ENCODE data around the gene KRTAP12-1. TPM values are rescaled to one million over a fixed set of nuclear protein-coding genes. Genes with fewer than 3 reads are reported as not detected.

KRTAP12-1 gene
- total and polyA plus RNA-seq, 5 donors from 2014 or later, result not detected

Other genes with a start within 250 kb of the KRTAP12-1 start
- gene LRRC3, start 226.7 kb downstream of the KRTAP12-1 start, total RNA-seq, result 1.6 TPM
- under 1 TPM; 0.15 to 0.44 (median 0.38) TPM for gene LRRC3, start 226.7 kb downstream of the KRTAP12-1 start, polyA plus RNA-seq
- gene KRTAP10-1, start 142.0 kb downstream of the KRTAP12-1 start, total RNA-seq, result not detected
- gene KRTAP10-1, start 142.0 kb downstream of the KRTAP12-1 start, polyA plus RNA-seq, result not detected
- not detected for gene KRTAP10-2, start 130.7 kb downstream of the KRTAP12-1 start, total RNA-seq
- not detected for gene KRTAP10-2, start 130.7 kb downstream of the KRTAP12-1 start, polyA plus RNA-seq
- not detected for gene KRTAP10-3, start 123.4 kb downstream of the KRTAP12-1 start, total RNA-seq
- gene KRTAP10-3, start 123.4 kb downstream of the KRTAP12-1 start, polyA plus RNA-seq, result not detected
- gene KRTAP10-4, start 108.4 kb downstream of the KRTAP12-1 start, total RNA-seq, result not detected
- gene KRTAP10-4, start 108.4 kb downstream of the KRTAP12-1 start, polyA plus RNA-seq, result not detected
- gene KRTAP10-5, start 101.6 kb downstream of the KRTAP12-1 start, total RNA-seq, result not detected
- gene KRTAP10-5, start 101.6 kb downstream of the KRTAP12-1 start, polyA plus RNA-seq, result not detected
- gene KRTAP10-6, start 89.7 kb downstream of the KRTAP12-1 start, total RNA-seq, result not detected
- not detected for gene KRTAP10-6, start 89.7 kb downstream of the KRTAP12-1 start, polyA plus RNA-seq
- not detected for gene KRTAP10-7, start 81.6 kb downstream of the KRTAP12-1 start, total RNA-seq
- not detected for gene KRTAP10-7, start 81.6 kb downstream of the KRTAP12-1 start, polyA plus RNA-seq
- not detected for gene KRTAP10-8, start 70.1 kb downstream of the KRTAP12-1 start, total RNA-seq
- gene KRTAP10-8, start 70.1 kb downstream of the KRTAP12-1 start, polyA plus RNA-seq, result not detected
- not detected for gene KRTAP10-9, start 55.1 kb downstream of the KRTAP12-1 start, total RNA-seq
- gene KRTAP10-9, start 55.1 kb downstream of the KRTAP12-1 start, polyA plus RNA-seq, result not detected
- gene KRTAP10-10, start 44.8 kb downstream of the KRTAP12-1 start, total RNA-seq, result not detected
- gene KRTAP10-10, start 44.8 kb downstream of the KRTAP12-1 start, polyA plus RNA-seq, result not detected
- not detected for gene KRTAP10-11, start 35.7 kb downstream of the KRTAP12-1 start, total RNA-seq
- not detected for gene KRTAP10-11, start 35.7 kb downstream of the KRTAP12-1 start, polyA plus RNA-seq
- gene KRTAP12-4, start 27.5 kb downstream of the KRTAP12-1 start, total RNA-seq, result not detected
- not detected for gene KRTAP12-4, start 27.5 kb downstream of the KRTAP12-1 start, polyA plus RNA-seq
- gene KRTAP12-3, start 24.2 kb downstream of the KRTAP12-1 start, total RNA-seq, result not detected
- gene KRTAP12-3, start 24.2 kb downstream of the KRTAP12-1 start, polyA plus RNA-seq, result not detected
- not detected for gene KRTAP12-2, start 15.2 kb downstream of the KRTAP12-1 start, total RNA-seq
- not detected for gene KRTAP12-2, start 15.2 kb downstream of the KRTAP12-1 start, polyA plus RNA-seq
- not detected for gene KRTAP10-12, start 15.0 kb upstream of the KRTAP12-1 start, total RNA-seq
- not detected for gene KRTAP10-12, start 15.0 kb upstream of the KRTAP12-1 start, polyA plus RNA-seq
- gene TSPEAR, start 29.4 kb upstream of the KRTAP12-1 start, total RNA-seq, result not detected
- under 1 TPM in 1 of 4 donors, not detected in 3; 0.05 TPM for gene TSPEAR, start 29.4 kb upstream of the KRTAP12-1 start, polyA plus RNA-seq
- gene UBE2G2, start 119.7 kb upstream of the KRTAP12-1 start, total RNA-seq, result 109 TPM
- gene UBE2G2, start 119.7 kb upstream of the KRTAP12-1 start, polyA plus RNA-seq, result 10 to 100 TPM; 42.8 to 50.9 (median 49.0) TPM
- 65.8 TPM for gene SUMO3, start 135.9 kb upstream of the KRTAP12-1 start, total RNA-seq
- gene SUMO3, start 135.9 kb upstream of the KRTAP12-1 start, polyA plus RNA-seq, result 10 to 100 TPM; 76.3 to 88.9 (median 80.2) TPM
- 98.3 TPM for gene PTTG1IP, start 191.5 kb upstream of the KRTAP12-1 start, total RNA-seq
- 100 to 1,000 TPM in 1 of 4 donors, 10 to 100 TPM in 3; 78.5 to 100 (median 95.1) TPM for gene PTTG1IP, start 191.5 kb upstream of the KRTAP12-1 start, polyA plus RNA-seq
- gene ITGB2, start 238.7 kb upstream of the KRTAP12-1 start, total RNA-seq, result 411 TPM
- gene ITGB2, start 238.7 kb upstream of the KRTAP12-1 start, polyA plus RNA-seq, result 100 to 1,000 TPM; 415 to 519 (median 446) TPM

Measured in CD4-positive, CD25-positive, alpha-beta regulatory T cell (primary cell).